ENCODE results near the gene CTSG. TPM values are rescaled to one million over a fixed set of nuclear protein-coding genes. Genes with fewer than 3 reads are reported as not detected.
"Not testable (repeated sequence)": the region's sequence is repeated elsewhere in the genome, so short reads cannot be mapped to it uniquely, and the experiment has no call there.

The CTSG gene
- total RNA-seq, 1 experiment from 2014 or later: not detected

DNA sequence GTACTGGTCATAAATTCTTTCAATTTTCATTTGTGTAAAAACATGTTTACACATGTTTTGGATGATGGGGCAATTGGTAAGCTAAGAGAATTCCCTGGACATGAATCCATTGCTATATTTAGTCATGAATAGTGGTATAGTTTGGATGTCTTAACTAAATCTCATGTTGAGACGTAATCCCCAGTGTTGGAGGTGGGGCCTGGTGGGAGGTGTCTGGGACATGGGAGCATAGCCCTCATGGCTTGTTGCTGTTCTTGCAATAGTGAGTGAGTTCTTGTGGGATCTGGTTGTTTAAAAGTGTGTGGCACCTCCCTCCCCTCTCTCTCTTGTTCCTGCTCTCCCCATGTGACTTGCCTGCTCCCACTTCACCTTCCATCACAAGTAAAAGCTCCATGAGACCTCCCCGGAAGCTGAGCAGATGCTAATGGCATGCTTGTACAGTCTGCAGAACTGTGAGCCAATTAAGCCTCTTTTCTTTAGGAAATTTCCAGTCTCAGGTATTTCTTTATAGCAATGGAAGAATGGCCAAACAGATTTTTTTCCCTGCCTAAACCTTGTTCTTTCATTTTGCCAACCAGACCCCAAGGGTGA, 33.6 kb downstream of the CTSG start:
- DNase-seq (ENCODE audit: low read depth): no peak

- no peak for DNase-seq (ENCODE audit: low read depth)
Measured at GRCh38 chr14:24535737-24536136, 40.3 kb downstream of the CTSG start.

- DNase-seq (ENCODE audit: low read depth): no peak
Measured at GRCh38 chr14:24534286-24534685, 41.8 kb downstream of the CTSG start.

GRCh38 chr14:24525877-24526620, 50.0 kb downstream of the CTSG start:
- DNase-seq (ENCODE audit: low read depth): not testable (repeated sequence)

Other genes with a start within 250 kb of the CTSG start
- gene ADCY4, start 241.2 kb downstream of the CTSG start, total RNA-seq (2014; rRNA removed; shearing (Covaris generic)): not detected in 2 replicates
- not detected in 2 replicates for gene RIPK3, start 236.3 kb downstream of the CTSG start, total RNA-seq (2014; rRNA removed; shearing (Covaris generic))
- gene NFATC4, start 208.1 kb downstream of the CTSG start, total RNA-seq (2014; rRNA removed; shearing (Covaris generic)): 0.37 and 0.44 TPM in 2 replicates
- not detected in 2 replicates for gene NYNRIN, start 177.2 kb downstream of the CTSG start, total RNA-seq (2014; rRNA removed; shearing (Covaris generic))
- gene CBLN3, start 146.6 kb downstream of the CTSG start, total RNA-seq (2014; rRNA removed; shearing (Covaris generic)): 0.15 and 1.2 TPM in 2 replicates
- gene KHNYN, start 146.3 kb downstream of the CTSG start, total RNA-seq (2014; rRNA removed; shearing (Covaris generic)): 12.9 and 18.4 TPM in 2 replicates
- gene SDR39U1, start 133.5 kb downstream of the CTSG start, total RNA-seq (2014; rRNA removed; shearing (Covaris generic)): 12.4 and 13.2 TPM in 2 replicates
- gene CMA1, start 68.0 kb downstream of the CTSG start, total RNA-seq (2014; rRNA removed; shearing (Covaris generic)): not detected in 2 replicates
- gene GZMH, start 33.4 kb upstream of the CTSG start, total RNA-seq (2014; rRNA removed; shearing (Covaris generic)): not detected in 2 replicates
- gene GZMB, start 57.9 kb upstream of the CTSG start, total RNA-seq (2014; rRNA removed; shearing (Covaris generic)): not detected in 2 replicates

Data from M059J (cell line).